Gastrocnemius medialis (tissue), 4 donors: ENCODE data around the gene ZSCAN30. TPM values are rescaled to one million over a fixed set of nuclear protein-coding genes. Genes with fewer than 3 reads are reported as not detected.

Experiments
- ATAC-seq, 2 donors: fragments of 150-250 bp; one replicate each; pipeline ENCODE4 v1.9.1; 2016
- DNase-seq, 2 donors: peaks; one replicate each; pipeline ENCODE4 v3.0.0-alpha.2; 2019
- H3K27ac ChIP-seq, 4 donors: fragments of 200-600 bp; sonication (generic); 1 replicate in 1 of 4; 2 replicates in 3 of 4; pipeline ENCODE4 v1.5.1; 2016 to 2018; ENCODE audit warnings: mild to moderate bottlenecking in 2 of 4, moderate library complexity in 1 of 4
- H3K27me3 ChIP-seq, 3 donors: fragments of 200-600 bp; sonication (generic) in 2 of 3; 1 replicate in 1 of 3; 2 replicates in 2 of 3; pipeline versions ENCODE4 v1.5.1 to v1.6.0; 2016 to 2019; ENCODE audit warnings: mild to moderate bottlenecking in 1 of 3, moderate library complexity in 1 of 3
- H3K36me3 ChIP-seq, 2 donors: fragments of 200-600 bp; sonication (generic) in 1 of 2; one replicate each; pipeline ENCODE4 v1.5.1; 2017 to 2018
- H3K4me1 ChIP-seq, 2 donors: fragments of 200-600 bp; sonication (generic) in 1 of 2; one replicate each; pipeline ENCODE4 v1.5.1; 2016 to 2017; ENCODE audit warnings: mild to moderate bottlenecking in 2 of 2
- H3K4me3 ChIP-seq, 4 donors: fragments of 200-600 bp; sonication (generic) in 3 of 4; 1 replicate in 1 of 4; 2 replicates in 3 of 4; pipeline ENCODE4 v1.5.1; 2016 to 2019; ENCODE audit warnings: mild to moderate bottlenecking in 2 of 4
- H3K9me3 ChIP-seq, 3 donors: fragments of 200-600 bp; sonication (generic) in 2 of 3; 1 replicate in 1 of 3; 2 replicates in 2 of 3; pipeline ENCODE4 v1.5.1; 2016 to 2019
- CTCF ChIP-seq, 5 experiments: fragments of 450-650 bp in 3 of 5; fragments of 200-600 bp in 2 of 5; sonication (generic) in 2 of 5; IDR thresholded peaks in 4 of 5; conservative IDR thresholded peaks in 1 of 5; 1 replicate in 4 of 5; 2 replicates in 1 of 5; pipeline ENCODE4 v1.5.1; 2016 to 2019; ENCODE audit warnings: antibody characterized with exemption in 5 of 5, mild to moderate bottlenecking in 3 of 5, moderate library complexity in 3 of 5
- POLR2A ChIP-seq, 2 donors: fragments of 450-650 bp; IDR thresholded peaks; one replicate each; pipeline ENCODE4 v1.6.1; 2017; ENCODE audit warnings: antibody characterized with exemption in 2 of 2, mild to moderate bottlenecking in 2 of 2, moderate library complexity in 2 of 2
- in situ Hi-C, 4 donors: fragments of 200-750 bp; cut with MboI; loops; one replicate each; pipeline versions ENCODE4 v1.15.0 to v1.8.0; 2017; ENCODE audit warnings: low sequenced_read_pairs in 4 of 4
- intact Hi-C: fragments of 100-400 bp; cut with DNase I; formaldehyde crosslinking; loops from one replicate; pipeline ENCODE4 v1.15.1; 2023; ENCODE audit warnings: low total_unique reads
- total RNA-seq, 4 donors: library from RNA; depleted of rRNA; stranded (reverse); fragments of >200 nt; gene quantifications; one replicate each; pipeline versions ENCODE4 v1.1.0 to v1.2.3, GENCODE V29; 2016

The ZSCAN30 gene
- total RNA-seq, 4 donors from 2014 or later: 4.6 to 34.6 (median 8.2) TPM

DNA sequence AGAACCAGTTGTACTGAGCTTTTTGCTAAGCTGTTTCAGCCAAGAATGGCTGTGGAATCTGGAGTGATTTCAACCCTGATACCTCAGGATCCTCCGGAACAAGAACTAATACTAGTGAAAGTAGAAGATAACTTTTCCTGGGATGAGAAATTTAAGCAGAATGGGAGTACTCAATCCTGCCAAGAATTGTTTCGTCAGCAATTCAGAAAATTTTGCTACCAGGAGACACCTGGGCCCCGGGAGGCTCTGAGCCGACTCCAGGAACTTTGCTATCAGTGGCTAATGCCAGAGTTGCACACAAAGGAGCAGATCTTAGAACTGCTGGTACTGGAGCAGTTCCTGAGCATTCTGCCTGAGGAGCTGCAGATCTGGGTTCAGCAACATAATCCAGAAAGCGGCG, 47.6 kb downstream of the ZSCAN30 start:
- TF ChIP-seq CTCF (IDR thresholded peaks at IDR 0.05 in 4 of 5, conservative IDR thresholded peaks at IDR 0.05 in 1 of 5) (no peak), POLR2A (IDR thresholded peaks at IDR 0.05) (no peak)
- DNase-seq (no peak), ATAC-seq (no peak)
- H3K27me3 ChIP-seq: no peaks in the 10 kb centered on the region
- H3K27ac ChIP-seq: peak overlapping the region in 1 of 4 donors; percentile 94
- no peaks in the 10 kb centered on the region for H3K9me3 ChIP-seq
- H3K36me3 ChIP-seq: peaks cover 0 to 52% of the 10 kb centered on the region in 2 donors
- intact Hi-C loops: loop anchor here (5.0 kb wide), 1 partner anchor 730 kb away; the partner anchor contains the start of gene RMP24
- no peak overlapping the region for H3K4me3 ChIP-seq
- in situ Hi-C loops: loop anchor here in 2 of 4 donors (5.0 to 25.0 kb wide), 2 partner anchors 45 to 720 kb away; partner anchors contain the start of gene RMP24 (in 2 of the 2)
- peaks cover 10 to 15% of the 10 kb centered on the region in 2 donors for H3K4me1 ChIP-seq

- ATAC-seq (peak in 1 of 2 donors; percentile 3), DNase-seq (no peak)
- H3K27me3 ChIP-seq: no peaks in the 10 kb centered on the region
- TF ChIP-seq CTCF (IDR thresholded peaks at IDR 0.05 in 4 of 5, conservative IDR thresholded peaks at IDR 0.05 in 1 of 5) (no peak), POLR2A (IDR thresholded peaks at IDR 0.05) (no peak)
- H3K9me3 ChIP-seq: no peaks in the 10 kb centered on the region
- in situ Hi-C loops: loop anchor here in 2 of 4 donors (5.0 to 25.0 kb wide), 2 partner anchors 46 to 721 kb away; partner anchors contain the start of gene RMP24 (in 2 of the 2)
- peak overlapping the region; percentile 79 to 95 (median 86) for H3K4me3 ChIP-seq
- peak overlapping the region; percentile 92 to 100 (median 96) for H3K27ac ChIP-seq
- intact Hi-C loops: loop anchor here (1.0 to 5.0 kb wide), 3 partner anchors 26 to 731 kb away; partner anchors contain the start of genes RMP24 and ZNF24
- peaks cover 0 to 43% of the 10 kb centered on the region in 2 donors for H3K36me3 ChIP-seq
- H3K4me1 ChIP-seq: peaks cover 10 to 15% of the 10 kb centered on the region in 2 donors
These were observed 48.6 kb downstream of the ZSCAN30 start for GRCh38 chr18:35241448-35241804.

GRCh38 chr18:35240664-35241447, 49.2 kb downstream of the ZSCAN30 start, which contains the start of gene ZNF397:
Gene ZNF397, plus strand, starts transcription at chr18:35241034. Its CDS starts 1,437 bp downstream, at chr18:35242471.
- in situ Hi-C loops: loop anchor here in 2 of 4 donors (5.0 to 25.0 kb wide), 2 partner anchors 46 to 721 kb away; partner anchors contain the start of gene RMP24 (in 2 of the 2)

DNA sequence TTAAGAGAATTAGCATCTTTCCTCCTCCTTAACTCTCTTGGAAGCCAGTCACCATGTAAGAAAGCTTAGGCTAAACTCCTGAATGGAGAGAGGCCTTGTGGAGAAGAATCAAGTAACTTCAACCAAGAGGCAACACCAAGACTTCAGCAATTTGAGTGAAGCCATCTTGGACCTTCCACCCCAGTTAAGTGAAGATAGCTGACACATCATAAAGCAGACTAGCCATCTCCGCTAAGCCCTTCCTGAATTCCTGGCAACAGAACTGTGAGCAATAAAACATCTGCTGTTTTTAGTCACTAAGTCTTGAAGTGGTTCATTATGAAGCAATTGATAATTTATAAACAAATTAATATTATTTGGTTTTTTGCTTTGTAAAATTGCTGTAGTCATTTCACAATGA, 50.7 kb downstream of the ZSCAN30 start:
- peaks cover 10 to 15% of the 10 kb centered on the region in 2 donors for H3K4me1 ChIP-seq
- no peaks in the 10 kb centered on the region for H3K9me3 ChIP-seq
- H3K4me3 ChIP-seq: no peak overlapping the region
- TF ChIP-seq POLR2A (IDR thresholded peaks at IDR 0.05) (no peak), CTCF (IDR thresholded peaks at IDR 0.05 in 4 of 5, conservative IDR thresholded peaks at IDR 0.05 in 1 of 5) (no peak)
- ATAC-seq: no peak
- no peaks in the 10 kb centered on the region for H3K27me3 ChIP-seq
- peaks cover 0 to 21% of the 10 kb centered on the region in 2 donors for H3K36me3 ChIP-seq
- no peak for DNase-seq
- in situ Hi-C loops (loop anchor here in 3 of 4 donors (10.0 to 25.0 kb wide), 2 partner anchors 115 to 723 kb away; partner anchors contain the start of gene RMP24 (in 2 of the 3)), intact Hi-C loops (no loop called here)
- H3K27ac ChIP-seq: no peak overlapping the region

More at GRCh38 chr18:35240664-35241447, 49.2 kb downstream of the ZSCAN30 start, which contains the start of gene ZNF397:
- intact Hi-C loops: loop anchor here (1.0 to 5.0 kb wide), 4 partner anchors 26 to 731 kb away; partner anchors contain the start of genes RMP24, ZNF24 and ZSCAN30
- peak within 1 kb of the TSS; percentile 79 to 95 (median 86) for H3K4me3 ChIP-seq
- peak; percentile 99 for ATAC-seq
- TF ChIP-seq CTCF (IDR thresholded peaks at IDR 0.05 in 4 of 5, conservative IDR thresholded peaks at IDR 0.05 in 1 of 5) (peak in 1 of 5 experiments; percentile 16), POLR2A (IDR thresholded peaks at IDR 0.05) (peak; percentile 95 to 96)
- peak within 1 kb of the TSS; percentile 92 to 100 (median 96) for H3K27ac ChIP-seq
- no peaks in the 10 kb centered on the region for H3K27me3 ChIP-seq
- peaks cover 0 to 37% of the 10 kb centered on the region in 2 donors for H3K36me3 ChIP-seq
- peaks cover 10 to 15% of the 10 kb centered on the region in 2 donors for H3K4me1 ChIP-seq
- peak; percentile 96 to 97 for DNase-seq
- no peaks in the 10 kb centered on the region for H3K9me3 ChIP-seq
